Activated effector memory CD4-positive, alpha-beta T cell treated with Interleukin-2 at 50 U/mL for 16 hours (primary cell): ENCODE results near the gene TRIM17.

Source experiments
- DNase-seq: peaks from one replicate; pipeline ENCODE4 v3.0.0-alpha.2; 2020

TRIM17 gene

DNA sequence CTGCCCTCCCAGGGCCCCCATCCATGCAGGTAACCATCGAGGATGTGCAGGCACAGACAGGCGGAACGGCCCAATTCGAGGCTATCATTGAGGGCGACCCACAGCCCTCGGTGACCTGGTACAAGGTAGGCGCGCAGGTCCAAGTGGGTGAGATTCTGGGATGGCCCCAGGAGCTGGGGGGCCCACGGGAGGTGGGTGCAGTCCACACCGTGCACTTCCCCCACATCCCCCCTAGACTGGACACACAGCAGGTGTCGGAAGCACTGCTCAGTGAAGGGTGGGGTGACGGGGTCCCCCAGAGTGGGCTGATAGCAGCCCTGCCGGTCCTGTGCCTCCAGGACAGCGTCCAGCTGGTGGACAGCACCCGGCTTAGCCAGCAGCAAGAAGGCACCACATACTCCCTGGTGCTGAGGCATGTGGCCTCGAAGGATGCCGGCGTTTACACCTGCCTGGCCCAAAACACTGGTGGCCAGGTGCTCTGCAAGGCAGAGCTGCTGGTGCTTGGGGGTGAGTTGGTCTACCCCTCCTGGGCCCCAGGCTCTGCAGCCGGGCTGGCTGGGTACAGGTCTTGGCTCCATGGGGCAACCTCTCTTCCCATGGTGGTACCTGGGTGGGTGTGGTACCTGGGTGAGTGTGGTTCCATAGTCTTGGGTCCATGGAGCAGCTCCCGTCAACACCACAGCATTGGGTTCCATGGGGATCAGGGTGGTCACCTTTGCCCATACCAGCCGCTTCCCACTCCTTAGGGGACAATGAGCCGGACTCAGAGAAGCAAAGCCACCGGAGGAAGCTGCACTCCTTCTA, 50.4 kb downstream of the TRIM17 start:
- DNase-seq = no peak

DNA sequence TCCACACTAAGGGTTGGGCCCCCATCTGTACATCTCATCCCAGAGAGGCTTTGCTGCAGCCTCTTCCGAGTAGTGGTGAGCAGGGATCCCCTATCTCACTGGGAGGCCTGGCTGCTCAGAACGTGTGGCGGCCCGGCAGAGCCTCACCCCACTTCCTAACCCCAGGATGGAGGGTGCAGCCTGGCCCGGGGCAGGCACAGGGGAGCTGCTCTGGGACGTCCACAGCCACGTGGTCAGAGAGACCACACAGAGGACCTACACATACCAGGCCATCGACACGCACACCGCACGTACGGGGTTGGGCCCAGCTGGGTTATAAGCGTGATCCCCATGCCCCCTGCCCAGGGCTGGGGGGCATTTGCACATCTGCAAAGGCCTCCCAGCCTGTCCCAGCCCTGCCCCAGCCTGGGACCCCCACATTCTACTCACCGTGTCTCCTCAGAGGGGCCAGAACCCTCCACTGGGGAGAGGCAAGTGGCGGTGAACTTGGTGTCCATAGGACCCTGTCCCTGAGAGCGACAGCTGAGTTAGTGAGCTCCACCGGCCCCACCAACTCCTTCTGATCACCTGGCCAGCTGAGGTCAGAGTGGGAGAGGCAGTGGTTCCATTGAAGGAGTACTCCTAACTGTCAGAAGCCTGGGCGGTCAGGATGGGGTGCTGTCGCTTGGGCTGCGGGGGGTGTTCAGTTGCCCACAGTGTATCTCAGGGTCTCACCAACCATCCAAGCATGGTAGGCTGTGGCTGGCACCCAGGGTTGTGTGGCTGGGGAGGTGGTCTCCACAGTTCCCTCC, 51.2 kb downstream of the TRIM17 start:
- DNase-seq = no peak

DNA sequence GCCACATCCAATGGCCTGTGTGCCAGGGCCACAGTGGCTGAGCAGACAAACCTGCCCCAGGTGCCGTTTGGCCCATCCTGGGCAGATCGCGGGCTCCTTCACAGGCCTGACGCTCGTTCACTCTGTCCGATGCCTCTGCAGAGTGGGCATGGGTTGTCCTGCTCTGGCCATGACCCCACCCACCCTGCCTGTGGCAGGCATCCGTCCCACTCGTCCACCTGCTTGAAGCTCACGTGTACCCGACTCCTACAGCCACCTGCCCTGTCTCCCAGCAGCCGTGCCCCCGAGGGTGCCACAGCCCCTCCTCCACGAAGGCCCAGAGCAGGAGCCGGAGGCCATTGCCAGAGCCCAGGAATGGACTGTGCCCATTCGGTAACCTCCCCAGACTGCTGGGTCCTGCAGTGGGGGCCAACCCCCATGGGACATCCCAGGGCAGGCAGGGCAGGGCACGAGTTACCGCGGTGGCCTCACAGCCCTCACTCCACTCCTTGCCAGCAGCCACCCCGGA, 51.9 kb downstream of the TRIM17 start:
- no peak for DNase-seq

DNA sequence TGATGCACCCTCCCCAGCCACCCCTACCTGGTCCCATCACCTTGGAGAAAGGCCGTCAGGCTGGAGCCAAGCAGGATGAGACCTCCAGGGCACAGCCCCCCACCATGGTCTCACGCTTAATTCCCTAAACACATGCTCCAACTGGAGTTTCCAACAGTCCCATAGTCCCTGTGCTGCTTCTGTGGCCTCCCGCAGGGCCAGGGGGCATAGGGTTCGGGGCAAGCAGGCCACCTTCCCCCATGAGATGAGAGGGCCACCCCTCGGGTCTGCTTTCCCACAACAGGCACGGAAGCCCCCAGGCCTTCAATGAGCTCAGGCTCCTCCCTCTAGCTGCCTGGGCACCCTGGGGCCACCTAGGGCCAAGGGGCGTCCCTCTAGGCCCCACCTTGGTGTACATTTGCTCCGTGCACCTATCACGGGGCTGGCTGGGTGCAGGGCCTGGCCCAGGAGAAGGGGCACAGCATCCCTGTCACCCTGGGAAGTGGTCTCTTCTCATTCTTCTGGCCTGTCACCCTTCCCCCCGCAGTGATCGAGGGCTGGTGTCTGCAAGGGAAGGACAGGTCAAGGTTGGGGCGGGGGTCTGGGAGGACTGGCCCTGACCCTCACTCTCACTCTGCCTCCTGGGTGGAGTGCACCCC, 52.5 kb downstream of the TRIM17 start:
- no peak for DNase-seq

DNA sequence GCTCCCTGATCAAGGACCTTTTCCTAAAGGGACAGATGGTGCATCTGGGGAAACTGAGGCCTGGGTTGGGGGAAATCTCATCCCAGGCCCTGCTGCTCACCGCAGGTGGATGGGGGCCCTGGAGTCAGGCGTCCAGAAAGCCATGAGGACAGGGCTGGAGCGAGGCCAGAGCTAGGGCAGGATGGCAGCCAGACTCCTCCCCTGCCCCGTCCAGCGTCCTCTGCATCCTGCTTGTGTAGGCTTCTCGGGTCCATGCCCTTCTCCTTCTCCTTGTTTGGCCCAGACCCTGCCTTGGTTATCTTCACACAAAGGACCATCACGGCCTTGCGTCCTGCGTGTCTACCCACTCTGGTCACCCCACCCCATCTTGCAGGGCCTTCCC, 53.0 kb downstream of the TRIM17 start:
- DNase-seq = no peak

DNA sequence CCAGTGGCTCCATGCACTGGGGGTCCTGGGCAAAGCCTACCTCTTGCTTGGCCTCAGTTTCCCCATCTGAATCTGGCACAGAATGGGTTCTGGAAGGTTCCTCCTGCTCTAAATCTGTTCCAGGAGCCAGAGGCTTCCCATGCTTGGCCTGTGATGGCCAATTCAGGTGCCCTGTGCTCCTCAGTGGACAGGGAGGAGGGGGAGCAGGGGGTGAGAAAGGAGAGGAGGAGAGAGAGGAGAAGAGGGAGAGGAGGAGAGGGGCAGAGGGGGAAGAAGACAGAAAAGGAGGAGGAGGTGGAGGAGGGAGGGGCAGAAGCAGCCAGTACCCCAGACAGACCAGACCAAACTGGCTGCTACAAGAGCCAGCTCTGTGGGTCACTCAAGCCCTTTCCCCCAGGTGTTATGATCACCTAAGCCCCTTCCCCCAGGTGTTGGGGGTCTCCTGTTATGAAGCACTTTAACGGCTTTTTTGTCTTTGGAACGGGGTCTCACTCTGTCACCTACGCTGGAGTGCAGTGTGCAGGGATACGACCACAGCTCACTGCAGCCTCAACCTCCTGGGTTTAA, 53.7 kb downstream of the TRIM17 start:
- DNase-seq = no peak

DNA sequence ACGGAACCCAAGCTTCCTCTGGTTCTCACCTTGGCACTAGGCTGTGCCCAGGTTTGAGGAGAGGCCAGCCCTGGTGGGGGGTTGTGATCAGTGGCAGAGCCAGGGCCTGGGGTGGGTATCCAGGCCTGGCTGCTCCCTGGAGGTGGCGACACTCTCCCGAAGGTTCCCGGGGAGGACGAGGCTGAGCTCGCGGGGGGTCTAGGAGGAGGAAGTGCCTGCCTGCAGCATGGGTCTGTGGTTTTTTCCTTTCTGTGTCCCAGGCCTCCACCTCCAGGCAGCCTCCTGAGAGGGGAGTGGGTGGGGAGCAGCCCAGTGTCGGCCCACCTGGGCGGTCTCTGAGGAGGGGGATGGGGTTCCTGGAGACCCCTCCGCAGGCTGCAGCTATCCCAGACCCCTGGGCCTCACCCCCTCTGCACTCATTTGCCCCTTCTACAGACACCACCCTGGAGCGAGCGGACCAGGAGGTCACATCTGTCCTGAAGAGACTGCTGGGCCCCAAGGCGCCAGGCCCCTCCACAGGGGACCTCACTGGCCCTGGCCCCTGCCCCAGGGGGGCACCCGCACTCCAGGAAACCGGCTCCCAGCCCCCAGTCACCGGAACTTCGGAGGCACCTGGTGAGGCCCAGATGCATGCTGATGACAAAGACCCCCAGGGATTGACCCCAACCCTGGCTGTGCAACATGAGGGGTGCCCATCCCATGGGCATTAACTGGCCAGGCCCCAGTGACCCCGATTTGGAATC, 54.3 kb downstream of the TRIM17 start:
- no peak for DNase-seq

DNA sequence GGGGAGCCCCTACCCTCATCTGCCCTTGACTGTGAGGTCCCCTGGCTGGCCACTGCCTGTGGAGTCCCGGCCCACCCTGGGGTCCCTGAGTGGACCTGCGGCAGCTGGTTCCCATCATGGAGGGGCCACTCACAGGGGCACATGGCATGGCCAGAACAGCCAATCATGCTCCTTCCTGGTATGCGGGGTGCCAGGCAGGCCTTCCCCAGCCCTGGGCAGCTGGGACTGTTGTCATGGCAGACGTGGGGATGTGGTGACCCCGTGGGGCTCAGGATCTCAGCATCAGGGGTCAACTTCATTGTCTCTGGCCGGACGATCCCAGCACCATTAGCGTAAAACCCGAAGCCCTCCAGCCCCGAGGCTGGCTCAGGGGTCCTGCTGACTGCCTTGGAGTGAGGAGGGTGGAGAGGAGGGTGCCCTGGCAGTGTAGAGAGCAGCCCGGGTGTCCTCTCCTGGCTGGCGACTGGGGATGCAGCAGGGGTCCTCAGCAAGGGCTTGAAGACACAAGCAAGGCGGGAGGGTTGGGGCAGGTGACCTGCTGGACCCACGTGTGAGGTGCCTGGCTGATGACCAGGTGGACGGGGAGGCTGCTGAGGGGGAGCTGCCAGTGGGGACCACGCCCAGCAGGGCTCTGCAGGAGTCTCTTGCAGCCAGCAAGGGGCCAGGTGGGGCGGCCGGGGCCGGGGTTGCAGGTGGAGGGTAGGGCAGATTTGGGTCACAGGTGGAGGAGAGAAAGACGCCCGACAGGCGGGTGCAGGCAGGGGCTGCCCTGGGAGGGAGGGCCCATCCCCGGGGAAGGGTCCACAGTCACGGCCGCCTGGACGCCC, 55.1 kb downstream of the TRIM17 start:
- DNase-seq = no peak

DNA sequence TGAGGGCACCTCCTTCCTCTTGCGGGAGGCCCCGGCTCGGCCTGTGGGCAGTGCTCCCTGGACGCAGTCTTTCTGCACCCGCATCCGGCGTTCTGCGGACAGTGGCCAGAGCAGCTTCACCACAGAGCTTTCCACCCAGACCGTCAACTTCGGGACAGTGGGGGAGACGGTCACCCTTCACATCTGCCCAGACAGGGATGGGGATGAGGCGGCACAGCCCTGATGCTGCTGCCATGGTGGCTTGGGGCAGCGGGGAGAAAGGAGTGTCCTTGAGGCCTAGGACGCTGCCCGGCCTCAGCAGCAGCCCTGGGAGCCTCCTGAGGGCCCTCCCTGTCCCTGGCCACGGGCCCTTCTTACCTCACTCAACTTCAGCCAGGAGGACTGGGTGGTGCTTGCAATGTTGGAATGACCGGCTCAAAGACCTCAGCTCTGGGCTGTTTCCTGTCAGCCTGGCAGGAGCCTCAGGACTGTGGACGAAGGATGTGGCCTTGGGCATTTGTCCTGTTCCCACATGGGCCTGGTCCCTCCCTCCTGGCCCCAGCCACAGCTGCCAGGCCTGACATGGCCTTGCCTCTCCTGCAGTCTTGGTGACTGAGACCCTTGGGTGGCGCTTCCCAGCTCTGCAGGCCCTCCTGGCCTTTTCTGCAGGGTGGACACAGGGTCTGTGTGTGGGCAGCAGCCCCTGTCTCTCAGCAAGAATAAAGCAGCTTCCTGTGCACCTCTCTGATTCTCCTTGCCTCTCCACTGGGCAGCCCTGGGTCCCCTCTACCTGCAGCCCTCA, 55.9 kb downstream of the TRIM17 start:
- DNase-seq = no peak

DNA sequence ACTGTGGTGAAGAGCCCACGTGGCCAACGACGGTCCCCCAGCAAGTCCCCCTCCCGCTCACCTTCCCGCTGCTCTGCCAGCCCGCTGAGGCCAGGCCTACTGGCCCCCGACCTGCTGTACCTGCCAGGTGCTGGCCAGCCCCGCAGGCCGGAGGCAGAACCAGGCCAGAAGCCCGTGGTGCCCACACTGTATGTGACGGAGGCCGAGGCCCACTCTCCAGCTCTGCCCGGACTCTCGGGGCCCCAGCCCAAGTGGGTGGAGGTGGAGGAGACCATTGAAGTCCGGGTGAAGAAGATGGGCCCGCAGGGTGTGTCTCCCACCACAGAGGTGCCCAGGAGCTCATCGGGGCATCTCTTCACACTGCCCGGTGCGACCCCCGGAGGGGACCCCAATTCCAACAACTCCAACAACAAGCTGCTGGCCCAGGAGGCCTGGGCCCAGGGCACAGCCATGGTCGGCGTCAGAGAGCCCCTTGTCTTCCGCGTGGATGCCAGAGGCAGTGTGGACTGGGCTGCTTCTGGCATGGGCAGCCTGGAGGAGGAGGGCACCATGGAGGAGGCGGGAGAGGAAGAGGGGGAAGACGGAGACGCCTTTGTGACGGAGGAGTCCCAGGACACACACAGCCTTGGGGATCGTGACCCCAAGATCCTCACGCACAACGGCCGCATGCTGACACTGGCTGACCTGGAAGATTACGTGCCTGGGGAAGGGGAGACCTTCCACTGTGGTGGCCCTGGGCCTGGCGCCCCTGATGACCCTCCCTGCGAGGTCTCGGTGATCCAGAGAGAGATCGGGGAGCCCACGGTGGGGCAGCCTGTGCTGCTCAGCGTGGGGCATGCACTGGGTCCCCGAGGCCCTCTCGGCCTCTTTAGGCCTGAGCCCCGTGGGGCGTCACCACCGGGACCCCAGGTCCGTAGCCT, 56.8 kb downstream of the TRIM17 start:
- DNase-seq = no peak

DNA sequence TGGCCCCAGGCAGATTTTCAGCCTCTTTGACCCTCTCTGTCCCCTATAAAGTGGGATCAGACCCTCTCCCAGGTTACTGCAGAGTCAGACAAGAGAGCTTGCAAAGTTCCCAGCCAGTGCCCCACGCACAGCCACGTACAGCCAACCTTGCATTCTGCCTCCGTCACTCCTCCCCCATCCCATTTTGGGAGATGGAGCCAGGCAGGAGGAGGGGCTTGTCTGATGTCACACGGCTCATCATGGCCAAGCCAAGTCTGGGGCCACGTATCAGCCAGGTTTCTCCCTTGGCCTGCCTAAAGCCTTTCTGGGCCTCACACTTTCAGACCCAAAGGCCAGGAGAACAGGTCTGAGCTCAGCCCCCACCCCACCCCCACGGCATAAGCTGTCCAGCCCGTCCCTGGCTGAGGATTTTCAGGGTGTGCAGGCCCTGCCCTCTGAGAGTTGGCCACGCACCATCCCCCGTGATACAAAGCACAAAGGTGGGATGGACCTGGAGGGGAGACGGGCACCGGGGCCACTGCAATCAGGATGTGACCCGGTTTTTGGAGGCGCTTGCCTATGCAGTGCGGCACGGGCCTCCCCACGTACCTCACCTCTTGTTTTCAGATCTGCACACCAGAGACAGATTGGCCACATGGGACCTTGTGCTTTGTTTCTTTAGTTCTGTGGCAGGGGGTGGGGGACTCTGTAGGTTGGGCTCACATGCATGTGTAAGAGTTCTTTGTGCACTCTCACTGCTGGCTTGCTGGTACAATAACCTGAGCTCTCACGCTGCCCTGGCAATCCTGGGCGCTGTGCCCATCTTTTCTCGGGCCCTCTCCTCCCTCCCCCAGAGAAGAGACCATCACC, 57.7 kb downstream of the TRIM17 start:
- DNase-seq = no peak

DNA sequence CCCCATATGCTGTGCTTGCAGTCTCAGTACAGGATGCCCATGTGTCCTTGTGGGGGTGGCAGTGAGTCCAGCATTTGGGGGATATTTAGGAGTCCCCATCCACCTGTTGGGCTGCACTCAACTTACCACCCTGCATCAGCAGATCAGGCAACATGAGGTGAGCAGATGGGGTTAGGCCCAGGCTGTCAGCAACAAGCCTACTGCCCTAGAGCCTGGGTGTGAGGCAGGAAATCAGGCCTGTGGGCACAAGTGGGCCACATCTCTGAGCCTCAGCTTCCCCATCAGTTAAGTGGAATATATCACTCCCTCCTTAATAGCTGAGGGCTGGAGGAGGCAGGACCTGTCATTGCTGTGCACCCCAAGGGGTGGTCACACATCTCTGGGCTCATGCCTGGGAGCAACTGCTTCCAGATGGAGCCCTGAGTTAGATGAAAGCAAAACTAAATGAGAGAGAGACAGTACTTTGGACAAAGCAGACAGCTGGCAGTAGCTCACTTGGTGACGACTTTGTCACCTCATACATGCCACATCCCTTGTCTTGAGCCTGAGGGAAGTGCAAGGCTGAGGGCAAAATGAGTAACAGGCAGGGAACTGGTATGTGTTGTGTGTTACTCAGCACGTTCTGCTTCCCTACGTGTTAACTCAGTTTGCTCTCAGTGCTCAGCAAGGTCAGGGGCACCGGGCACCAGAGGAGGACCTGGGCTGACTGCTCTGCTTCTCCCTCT, 58.5 kb downstream of the TRIM17 start:
- no peak for DNase-seq
